Activated CD4-positive, alpha-beta T cell treated with anti-CD3 and anti-CD28 coated beads for 36 hours (primary cell): ENCODE results near the gene PFN2. TPM values are rescaled to one million over a fixed set of nuclear protein-coding genes. Genes with fewer than 3 reads are reported as not detected.

ENCODE experiments used
- ATAC-seq: fragments of 200-7000 bp; cut with Tn5 transposase; one replicate; pipeline ENCODE4 v1.10.0; 2021; ENCODE audit warnings: mild to moderate bottlenecking, moderate library complexity
- CTCF ChIA-PET: fragments of 350-600 bp; sonication (Branson Sonifier 250); formaldehyde crosslinking; loops from one replicate; lab custom pipeline; 2021; ENCODE audit warnings: antibody characterized with exemption; lab: Charles Lee
- POLR2A ChIA-PET: fragments of 350-600 bp; sonication (Branson Sonifier 250); formaldehyde crosslinking; loops from one replicate; lab custom pipeline; 2021; ENCODE audit warnings: antibody characterized with exemption, inconsistent platforms; lab: Charles Lee
- DNase-seq: peaks from one replicate; pipeline ENCODE4 v3.0.0-alpha.2; 2020
- H3K27ac Mint-ChIP-seq: one replicate; pipeline ENCODE4 v1.8.0; 2021; ENCODE audit warnings: mixed read lengths
- H3K27me3 Mint-ChIP-seq: one replicate; pipeline ENCODE4 v1.8.0; 2021; ENCODE audit warnings: mixed read lengths
- H3K36me3 Mint-ChIP-seq: one replicate; pipeline ENCODE4 v1.8.0; 2021; ENCODE audit warnings: low read depth, mixed read lengths
- H3K4me1 Mint-ChIP-seq: one replicate; pipeline ENCODE4 v1.8.0; 2021; ENCODE audit warnings: mixed read lengths
- H3K4me3 Mint-ChIP-seq: one replicate; pipeline ENCODE4 v1.8.0; 2021; ENCODE audit warnings: mild to moderate bottlenecking, moderate library complexity, mixed read lengths
- H3K9me3 Mint-ChIP-seq: one replicate; pipeline ENCODE4 v1.8.0; 2021; ENCODE audit warnings: low read depth, mixed read lengths
- intact Hi-C, 2 experiments: fragments of 100-400 bp; cut with DNase I in 1 of 2; cut with micrococcal nuclease in 1 of 2; formaldehyde crosslinking; loops; one replicate each; pipeline versions ENCODE4 v1.14.2 to v1.15.1; 2022 to 2024; cut with DNase I, micrococcal nuclease
- total RNA-seq, 2 experiments: library from RNA; stranded (reverse); gene quantifications; one replicate each; pipeline ENCODE4 v1.2.3, GENCODE V29; 2021

PFN2 gene
- total RNA-seq, 2 experiments from 2014 or later = 3.6 to 4.3 TPM

GRCh38 chr3:149967086-149967685 is 3.5 kb downstream of the PFN2 start:
- intact Hi-C loops = loop anchor here (1.0 to 2.0 kb wide), 4 partner anchors 217 to 528 kb away; no protein-coding TSS in a partner anchor
- Mint-ChIP-seq H3K4me1 (peaks cover 14% of the 10 kb centered on the region), H3K27ac (no peak overlapping the region), H3K27me3 (peaks cover 14% of the 10 kb centered on the region), H3K4me3 (no peak overlapping the region), H3K36me3 (no peaks in the 10 kb centered on the region), H3K9me3 (no peaks in the 10 kb centered on the region)
- no peak for DNase-seq
- CTCF ChIA-PET = interaction anchor here (0.7 to 4.5 kb wide), 22 partner anchors 9 to 528 kb away, joined by 3 to 52 read pairs (median 4); no protein-coding TSS in a partner anchor
- ATAC-seq = no peak
- POLR2A ChIA-PET = no interaction called here

GRCh38 chr3:149965278-149965677 is 5.4 kb downstream of the PFN2 start:
- peaks cover 5% of the 10 kb centered on the region for H3K27me3 Mint-ChIP-seq
- H3K9me3 Mint-ChIP-seq = no peaks in the 10 kb centered on the region
- H3K27ac Mint-ChIP-seq = no peak overlapping the region
- DNase-seq (no peak), ATAC-seq (no peak)
- H3K36me3 Mint-ChIP-seq = peaks cover 5% of the 10 kb centered on the region
- H3K4me3 Mint-ChIP-seq = no peak overlapping the region
- ChIA-PET POLR2A (no interaction called here), CTCF (interaction anchor here (2.5 to 4.5 kb wide), 4 partner anchors 7 to 253 kb away, joined by 10 to 52 read pairs (median 34); no protein-coding TSS in a partner anchor)
- peaks cover 10% of the 10 kb centered on the region for H3K4me1 Mint-ChIP-seq
- intact Hi-C loops = no loop called here

- no peaks in the 10 kb centered on the region for H3K9me3 Mint-ChIP-seq
- DNase-seq = no peak
- peaks cover 5% of the 10 kb centered on the region for H3K36me3 Mint-ChIP-seq
- CTCF ChIA-PET = interaction anchor here (1.0 to 1.2 kb wide), 2 partner anchors 220 to 254 kb away, joined by 3 to 4 read pairs; no protein-coding TSS in a partner anchor
- H3K4me1 Mint-ChIP-seq = peaks cover 5% of the 10 kb centered on the region
- no peak overlapping the region for H3K27ac Mint-ChIP-seq
- peaks cover 5% of the 10 kb centered on the region for H3K27me3 Mint-ChIP-seq
- intact Hi-C loops = no loop called here
- POLR2A ChIA-PET = no interaction called here
- ATAC-seq = no peak
- no peak overlapping the region for H3K4me3 Mint-ChIP-seq
These were observed 6.4 kb downstream of the PFN2 start for GRCh38 chr3:149964291-149964690.

GRCh38 chr3:149963485-149963884 is 7.2 kb downstream of the PFN2 start:
- no peak for ATAC-seq
- intact Hi-C loops = no loop called here
- no peak overlapping the region for H3K27ac Mint-ChIP-seq
- DNase-seq = no peak
- H3K36me3 Mint-ChIP-seq = peaks cover 5% of the 10 kb centered on the region
- no peak overlapping the region for H3K4me3 Mint-ChIP-seq
- ChIA-PET POLR2A (no interaction called here), CTCF (interaction anchor here (1.2 kb wide), 1 partner anchor 221 kb away, joined by 4 read pairs; no protein-coding TSS in a partner anchor)
- no peaks in the 10 kb centered on the region for H3K9me3 Mint-ChIP-seq
- H3K27me3 Mint-ChIP-seq = peaks cover 2% of the 10 kb centered on the region
- H3K4me1 Mint-ChIP-seq = no peaks in the 10 kb centered on the region

GRCh38 chr3:149959443-149959842 is 11.3 kb downstream of the PFN2 start:
- H3K36me3 Mint-ChIP-seq = peaks cover 9% of the 10 kb centered on the region
- no peaks in the 10 kb centered on the region for H3K27me3 Mint-ChIP-seq
- no peak overlapping the region for H3K4me3 Mint-ChIP-seq
- no peak overlapping the region for H3K27ac Mint-ChIP-seq
- H3K9me3 Mint-ChIP-seq = no peaks in the 10 kb centered on the region
- DNase-seq (no peak), ATAC-seq (no peak)
- H3K4me1 Mint-ChIP-seq = peaks cover 12% of the 10 kb centered on the region
- POLR2A ChIA-PET = no interaction called here
- intact Hi-C loops = no loop called here
- CTCF ChIA-PET = interaction anchor here (0.7 to 2.9 kb wide), 4 partner anchors 8 to 225 kb away, joined by 3 to 21 read pairs (median 6); no protein-coding TSS in a partner anchor

GRCh38 chr3:149958171-149958796 is 12.4 kb downstream of the PFN2 start:
- H3K27ac Mint-ChIP-seq = no peak overlapping the region
- ATAC-seq (peak; percentile 78), DNase-seq (no peak)
- intact Hi-C loops = no loop called here
- no peaks in the 10 kb centered on the region for H3K27me3 Mint-ChIP-seq
- ChIA-PET POLR2A (no interaction called here), CTCF (interaction anchor here (0.7 to 2.9 kb wide), 5 partner anchors 9 to 262 kb away, joined by 3 to 21 read pairs (median 7); no protein-coding TSS in a partner anchor)
- H3K36me3 Mint-ChIP-seq = peaks cover 9% of the 10 kb centered on the region
- H3K9me3 Mint-ChIP-seq = no peaks in the 10 kb centered on the region
- peaks cover 21% of the 10 kb centered on the region for H3K4me1 Mint-ChIP-seq
- no peak overlapping the region for H3K4me3 Mint-ChIP-seq

GRCh38 chr3:149957361-149958125 is 13.2 kb downstream of the PFN2 start:
- Mint-ChIP-seq H3K27me3 (no peaks in the 10 kb centered on the region), H3K9me3 (no peaks in the 10 kb centered on the region), H3K4me3 (no peak overlapping the region), H3K4me1 (peaks cover 23% of the 10 kb centered on the region), H3K27ac (no peak overlapping the region), H3K36me3 (peaks cover 9% of the 10 kb centered on the region)
- intact Hi-C loops = no loop called here
- ChIA-PET POLR2A (no interaction called here), CTCF (interaction anchor here (0.6 to 2.9 kb wide), 5 partner anchors 10 to 263 kb away, joined by 3 to 21 read pairs (median 7); no protein-coding TSS in a partner anchor)
- DNase-seq (no peak), ATAC-seq (no peak)

- no peaks in the 10 kb centered on the region for H3K27me3 Mint-ChIP-seq
- no peak overlapping the region for H3K27ac Mint-ChIP-seq
- no peak overlapping the region for H3K4me3 Mint-ChIP-seq
- peaks cover 8% of the 10 kb centered on the region for H3K36me3 Mint-ChIP-seq
- DNase-seq (no peak), ATAC-seq (no peak)
- intact Hi-C loops = no loop called here
- ChIA-PET CTCF (interaction anchor here (0.7 to 2.5 kb wide), 5 partner anchors 11 to 229 kb away, joined by 3 to 10 read pairs (median 4); no protein-coding TSS in a partner anchor), POLR2A (no interaction called here)
- no peaks in the 10 kb centered on the region for H3K9me3 Mint-ChIP-seq
- peaks cover 26% of the 10 kb centered on the region for H3K4me1 Mint-ChIP-seq
These were observed 15.2 kb downstream of the PFN2 start for GRCh38 chr3:149955449-149955848.

GRCh38 chr3:149954812-149955211 is 15.9 kb downstream of the PFN2 start:
- ATAC-seq = no peak
- Mint-ChIP-seq H3K9me3 (no peaks in the 10 kb centered on the region), H3K36me3 (peaks cover 12% of the 10 kb centered on the region), H3K4me3 (no peak overlapping the region), H3K27me3 (no peaks in the 10 kb centered on the region), H3K27ac (no peak overlapping the region), H3K4me1 (peaks cover 27% of the 10 kb centered on the region)
- ChIA-PET POLR2A (no interaction called here), CTCF (interaction anchor here (0.8 to 2.5 kb wide), 4 partner anchors 12 to 229 kb away, joined by 3 to 10 read pairs (median 6); no protein-coding TSS in a partner anchor)
- DNase-seq = no peak
- intact Hi-C loops = no loop called here

- Mint-ChIP-seq H3K4me3 (no peak overlapping the region), H3K4me1 (peaks cover 19% of the 10 kb centered on the region), H3K36me3 (peaks cover 28% of the 10 kb centered on the region), H3K27me3 (no peaks in the 10 kb centered on the region), H3K27ac (no peak overlapping the region), H3K9me3 (peaks cover 3% of the 10 kb centered on the region)
- POLR2A ChIA-PET = no interaction called here
- DNase-seq = no peak
- ATAC-seq = no peak
- CTCF ChIA-PET = interaction anchor here (0.6 to 3.2 kb wide), 3 partner anchors 12 to 218 kb away, joined by 3 to 9 read pairs (median 8); no protein-coding TSS in a partner anchor
- intact Hi-C loops = no loop called here
These were observed 21.5 kb downstream of the PFN2 start for GRCh38 chr3:149949181-149949580.

GRCh38 chr3:149947231-149947630 is 23.5 kb downstream of the PFN2 start:
- H3K9me3 Mint-ChIP-seq = peaks cover 3% of the 10 kb centered on the region
- POLR2A ChIA-PET = no interaction called here
- no peak for DNase-seq
- intact Hi-C loops = no loop called here
- ATAC-seq = no peak
- H3K27me3 Mint-ChIP-seq = no peaks in the 10 kb centered on the region
- H3K4me3 Mint-ChIP-seq = no peak overlapping the region
- peaks cover 10% of the 10 kb centered on the region for H3K4me1 Mint-ChIP-seq
- H3K36me3 Mint-ChIP-seq = peaks cover 37% of the 10 kb centered on the region
- CTCF ChIA-PET = interaction anchor here (0.6 to 2.0 kb wide), 2 partner anchors 10 to 14 kb away, joined by 3 to 5 read pairs; no protein-coding TSS in a partner anchor
- H3K27ac Mint-ChIP-seq = no peak overlapping the region
